Dermis microvascular lymphatic vessel endothelial cell (primary cell): ENCODE data around the gene TEX28. TPM values are rescaled to one million over a fixed set of nuclear protein-coding genes. Genes with fewer than 3 reads are reported as not detected.
"Not testable (repeated sequence)": the region's sequence is repeated elsewhere in the genome, so short reads cannot be mapped to it uniquely, and the experiment has no call there.

Experiments
- DNase-seq, 2 donors: peaks; one replicate each; pipeline versions ENCODE4 v3.0.0 to v3.0.0-alpha.2; 2010; ENCODE audit warnings: low read depth in 2 of 2
- total RNA-seq: library from RNA; depleted of rRNA; stranded (reverse); fragments of >200 nt; gene quantifications from 2 replicates; pipeline ENCODE4 v1.2.1, GENCODE V29; 2014

Gene TEX28
- total RNA-seq, 1 donor from 2014 or later: 0.13 TPM

GRCh38 chrX:154310616-154311536 lies 16.0 kb upstream of the TEX28 start:
- DNase-seq: no peak

- DNase-seq: no peak
Observed at GRCh38 chrX:154309041-154309775, 14.3 kb upstream of the TEX28 start.

GRCh38 chrX:154308108-154308946 lies 13.4 kb upstream of the TEX28 start:
- DNase-seq: peak; percentile 30 to 49

GRCh38 chrX:154307202-154307601 lies 12.3 kb upstream of the TEX28 start:
- no peak for DNase-seq

- no peak for DNase-seq
Observed at GRCh38 chrX:154305541-154306205, 10.7 kb upstream of the TEX28 start.

- no peak for DNase-seq
Observed at GRCh38 chrX:154304846-154305245, 9.9 kb upstream of the TEX28 start.

GRCh38 chrX:154303476-154303875 lies 8.6 kb upstream of the TEX28 start:
- no peak for DNase-seq

GRCh38 chrX:154302998-154303397 lies 8.1 kb upstream of the TEX28 start:
- not testable (repeated sequence) for DNase-seq

GRCh38 chrX:154300816-154301215 lies 5.9 kb upstream of the TEX28 start:
- no peak for DNase-seq

GRCh38 chrX:154298312-154298711 lies 3.4 kb upstream of the TEX28 start:
- DNase-seq: no peak

GRCh38 chrX:154296731-154297130 lies 1.8 kb upstream of the TEX28 start:
- no peak for DNase-seq

GRCh38 chrX:154295664-154296310 lies 863 bp upstream of the TEX28 start, which contains the start of gene TKTL1:
Gene TKTL1, plus strand, starts transcription at chrX:154295795. Its CDS starts 65 bp downstream, at chrX:154295860.
- DNase-seq: no peak

- not testable (repeated sequence) for DNase-seq
Observed at GRCh38 chrX:154286406-154286805, 8.5 kb downstream of the TEX28 start.

- DNase-seq: not testable (repeated sequence)
Observed at GRCh38 chrX:154284489-154285338, 10.2 kb downstream of the TEX28 start.

- DNase-seq: not testable (repeated sequence)
Observed at GRCh38 chrX:154269245-154269644, 25.7 kb downstream of the TEX28 start.

- not testable (repeated sequence) for DNase-seq
Observed at GRCh38 chrX:154263072-154263471, 31.9 kb downstream of the TEX28 start.

GRCh38 chrX:154258711-154259110 lies 36.2 kb downstream of the TEX28 start:
- not testable (repeated sequence) for DNase-seq

- not testable (repeated sequence) for DNase-seq
Observed at GRCh38 chrX:154257282-154257681, 37.6 kb downstream of the TEX28 start, which contains the start of gene OPN1MW3. Gene OPN1MW3, plus strand, starts transcription at chrX:154257582. Its CDS starts 38 bp downstream, at chrX:154257620.

GRCh38 chrX:154248076-154248475 lies 46.8 kb downstream of the TEX28 start:
- DNase-seq: not testable (repeated sequence)
